GM19467 (cell line): ENCODE measurements around the gene CNTF.
A peak's percentile ranks its signal among the peaks of the same experiment; 100 is the strongest.
"Not testable (repeated sequence)": the region's sequence is repeated elsewhere in the genome, so short reads cannot be mapped to it uniquely, and the experiment has no call there.

Source experiments
- ATAC-seq: cut with Tn5 transposase; IDR thresholded peaks from one replicate; pipeline ENCODE4 v1.9.1; 2021; ENCODE audit warnings: mild to moderate bottlenecking, moderate library complexity; ENCODE audit not compliant: unreplicated experiment

Gene CNTF

GRCh38 chr11:58622344-58622743 lies at the start of gene CNTF:
CNTF (plus strand) TSS chr11:58622665; CDS start chr11:58622753, 88 bp downstream.
- ATAC-seq: no peak

- not testable (repeated sequence) for ATAC-seq
These were observed 49.6 kb upstream of the CNTF start for GRCh38 chr11:58572906-58573305.

- peak; percentile 27 for ATAC-seq
These were observed 48.9 kb upstream of the CNTF start for GRCh38 chr11:58573451-58574104.

GRCh38 chr11:58574881-58575280 lies 47.6 kb upstream of the CNTF start:
- ATAC-seq: no peak

GRCh38 chr11:58575377-58576020 lies 47.0 kb upstream of the CNTF start, which contains the start of gene LPXN:
LPXN (minus strand) TSS chr11:58575856; CDS start chr11:58575772, 84 bp downstream.
- ATAC-seq: no peak

GRCh38 chr11:58576887-58577471 lies 45.5 kb upstream of the CNTF start:
- no peak for ATAC-seq

- ATAC-seq: peak; percentile 42
These were observed 44.8 kb upstream of the CNTF start for GRCh38 chr11:58577555-58578135.

- ATAC-seq: no peak
These were observed 44.3 kb upstream of the CNTF start for GRCh38 chr11:58578136-58578634.

- ATAC-seq: peak; percentile 34
These were observed 43.8 kb upstream of the CNTF start, which contains the start of gene ZFP91 for GRCh38 chr11:58578635-58579191. ZFP91 (plus strand) TSS chr11:58579063; CDS start chr11:58579282, 219 bp downstream.

GRCh38 chr11:58579192-58580129 lies 43.0 kb upstream of the CNTF start:
- ATAC-seq: peak; percentile 33

GRCh38 chr11:58580311-58580710 lies 42.2 kb upstream of the CNTF start:
- ATAC-seq: no peak

GRCh38 chr11:58582437-58582836 lies 40.0 kb upstream of the CNTF start:
- no peak for ATAC-seq

- ATAC-seq: no peak
These were observed 35.5 kb upstream of the CNTF start for GRCh38 chr11:58586998-58587397.

GRCh38 chr11:58591659-58592058 lies 30.8 kb upstream of the CNTF start:
- ATAC-seq: no peak

- ATAC-seq: no peak
These were observed 29.5 kb upstream of the CNTF start for GRCh38 chr11:58592760-58593472.

GRCh38 chr11:58594826-58595225 lies 27.6 kb upstream of the CNTF start:
- ATAC-seq: no peak

GRCh38 chr11:58596621-58597020 lies 25.8 kb upstream of the CNTF start:
- ATAC-seq: no peak

- ATAC-seq: no peak
These were observed 24.9 kb upstream of the CNTF start for GRCh38 chr11:58597486-58598144.

- no peak for ATAC-seq
These were observed 22.0 kb upstream of the CNTF start for GRCh38 chr11:58600510-58600909.
